H1 (cell line): ENCODE data around the gene PXK. TPM values are rescaled to one million over a fixed set of nuclear protein-coding genes. Genes with fewer than 3 reads are reported as not detected.

Experiments
- CTCF ChIA-PET: fragments of 300-600 bp; sonication (Branson Sonifier 250); formaldehyde crosslinking; loops from one replicate; lab custom pipeline; 2021; ENCODE audit not compliant: partially characterized antibody; lab: Charles Lee
- POLR2A ChIA-PET: fragments of 300-600 bp; sonication (Branson Sonifier 250); formaldehyde crosslinking; loops from one replicate; lab custom pipeline; 2021; ENCODE audit warnings: inconsistent platforms; ENCODE audit not compliant: partially characterized antibody; lab: Charles Lee
- DNase-seq, 2 experiments: peaks; one replicate each; pipeline versions ENCODE4 v3.0.0 to v3.0.0-alpha.2; 2010 to 2022; ENCODE audit warnings: low spot score in 2 of 2, low read depth in 1 of 2, mixed read lengths in 1 of 2
- FAIRE-seq: peaks from 2 replicates; lab custom pipeline; 2011; peaks lifted over from hg19 to GRCh38; lab: Jason Lieb, UNC
- H2AFZ ChIP-seq: 2 replicates; pipeline ENCODE4 v1.8.1; 2012; ENCODE audit warnings: low read length, inconsistent platforms
- H2AK5ac ChIP-seq: 2 replicates; pipeline ENCODE4 v1.6.1; 2013; ENCODE audit warnings: low read depth, low read length
- H2BK120ac ChIP-seq: replicated peaks from 2 replicates; pipeline ENCODE3; 2013; ENCODE audit warnings: low read depth, low read length, inconsistent platforms
- H2BK12ac ChIP-seq: 2 replicates; pipeline ENCODE4 v1.6.1; 2013; ENCODE audit warnings: low read depth, low read length
- H2BK15ac ChIP-seq: 2 replicates; pipeline ENCODE4 v1.6.1; 2013; ENCODE audit warnings: low read length
- H2BK20ac ChIP-seq: 2 replicates; pipeline ENCODE4 v1.6.1; 2013; ENCODE audit warnings: low read length
- H2BK5ac ChIP-seq: 2 replicates; pipeline ENCODE4 v1.6.1; 2013; ENCODE audit warnings: low read depth, low read length
- H3K14ac ChIP-seq: 2 replicates; pipeline ENCODE4 v1.6.1; 2013; ENCODE audit warnings: inconsistent platforms; ENCODE audit not compliant: insufficient read length
- H3K18ac ChIP-seq: 2 replicates; pipeline ENCODE4 v1.6.1; 2013; ENCODE audit warnings: low read length; ENCODE audit errors: extremely low read depth
- H3K23ac ChIP-seq: 2 replicates; pipeline ENCODE4 v1.6.1; 2013; ENCODE audit warnings: inconsistent platforms; ENCODE audit not compliant: insufficient read length
- H3K23me2 ChIP-seq: 2 replicates; pipeline ENCODE4 v1.6.1; 2013; ENCODE audit warnings: low read depth, low read length
- H3K27ac ChIP-seq: 2 replicates; pipeline ENCODE4 v1.6.1; 2011; ENCODE audit warnings: low read depth, low read length, inconsistent platforms
- H3K27me3 ChIP-seq, 4 experiments: replicated peaks in 1 of 4; 1 replicate in 1 of 4; 2 replicates in 3 of 4; pipeline versions ENCODE4 v1.6.1 to v1.8.1; 2011 to 2013; ENCODE audit warnings: low read length in 3 of 4, mild to moderate bottlenecking in 3 of 4, inconsistent platforms in 2 of 4, mixed read lengths in 2 of 4, moderate library complexity in 1 of 4; ENCODE audit not compliant: control insufficient read depth in 3 of 4, insufficient read depth in 3 of 4; ENCODE audit errors: extremely low read depth in 1 of 4
- H3K36me3 ChIP-seq, 4 experiments: 2 replicates each; pipeline versions ENCODE4 v1.6.1 to v1.8.1; 2011 to 2013; ENCODE audit warnings: mild to moderate bottlenecking in 4 of 4, low read length in 3 of 4, moderate library complexity in 2 of 4, control low read depth in 1 of 4, inconsistent platforms in 1 of 4; ENCODE audit not compliant: insufficient read depth in 4 of 4, control insufficient read depth in 2 of 4
- H3K4ac ChIP-seq: replicated peaks from 2 replicates; pipeline ENCODE3; 2013; ENCODE audit warnings: low read length, low read depth, mixed read lengths, inconsistent platforms; ENCODE audit not compliant: insufficient read length
- H3K4me1 ChIP-seq, 4 experiments: replicated peaks in 1 of 4; 1 replicate in 1 of 4; 2 replicates in 3 of 4; pipeline versions ENCODE4 v1.6.1 to v1.8.1; 2011 to 2013; ENCODE audit warnings: low read length in 3 of 4, inconsistent platforms in 2 of 4, mixed read lengths in 1 of 4; ENCODE audit not compliant: insufficient read depth in 4 of 4, control insufficient read depth in 3 of 4
- H3K4me2 ChIP-seq, 2 experiments: 2 replicates each; pipeline versions ENCODE4 v1.6.1 to v1.8.1; 2011 to 2013; ENCODE audit warnings: low read depth in 2 of 2, low read length in 2 of 2, control low read depth in 1 of 2, inconsistent platforms in 1 of 2, mild to moderate bottlenecking in 1 of 2; ENCODE audit not compliant: insufficient read depth in 1 of 2
- H3K4me3 ChIP-seq, 4 experiments: fragments of 200-600, 300-600 bp in 1 of 4; sonication (generic), shearing (Covaris generic), sonication (Bioruptor Twin) in 1 of 4; 2 replicates each; pipeline versions ENCODE4 v1.5.1 to v1.8.1; 2011 to 2016; ENCODE audit warnings: low read length in 4 of 4, low read depth in 3 of 4, control low read depth in 2 of 4, inconsistent platforms in 2 of 4, mild to moderate bottlenecking in 2 of 4, mixed read lengths in 1 of 4, moderate library complexity in 1 of 4; ENCODE audit not compliant: insufficient read depth in 2 of 4; ENCODE audit errors: extremely low read depth in 1 of 4
- H3K56ac ChIP-seq: replicated peaks from 2 replicates; pipeline ENCODE3; 2013; ENCODE audit warnings: low read depth, mild to moderate bottlenecking, mixed read lengths, low read length, inconsistent platforms; ENCODE audit not compliant: insufficient read length
- H3K79me1 ChIP-seq: 2 replicates; pipeline ENCODE4 v1.6.1; 2013; ENCODE audit warnings: low read depth, low read length, control low read depth
- H3K79me2 ChIP-seq, 2 experiments: 2 replicates each; pipeline versions ENCODE4 v1.6.1 to v1.8.1; 2012 to 2013; ENCODE audit warnings: low read length in 2 of 2, mild to moderate bottlenecking in 2 of 2, inconsistent platforms in 1 of 2; ENCODE audit not compliant: insufficient read depth in 2 of 2, control insufficient read depth in 1 of 2
- H3K9ac ChIP-seq, 4 experiments: replicated peaks in 1 of 4; 1 replicate in 1 of 4; 2 replicates in 3 of 4; pipeline versions ENCODE4 v1.6.1 to v1.8.1; 2011 to 2013; ENCODE audit warnings: low read depth in 3 of 4, low read length in 3 of 4, control low read depth in 2 of 4, mild to moderate bottlenecking in 2 of 4, moderate library complexity in 2 of 4, inconsistent platforms in 1 of 4; ENCODE audit errors: extremely low read depth in 1 of 4
- H3K9me3 ChIP-seq, 2 experiments: 2 replicates each; pipeline versions ENCODE4 v1.6.1 to v1.8.1; 2012 to 2013; ENCODE audit warnings: mild to moderate bottlenecking in 2 of 2, moderate library complexity in 2 of 2, control low read depth in 1 of 2, inconsistent platforms in 1 of 2, low read depth in 1 of 2, low read length in 1 of 2, mixed read lengths in 1 of 2; ENCODE audit not compliant: insufficient read depth in 2 of 2
- H4K20me1 ChIP-seq, 2 experiments: replicated peaks in 1 of 2; 2 replicates each; pipeline versions ENCODE3 to v1.8.1; 2011 to 2013; ENCODE audit warnings: inconsistent platforms in 2 of 2, low read length in 2 of 2, mild to moderate bottlenecking in 1 of 2; ENCODE audit not compliant: insufficient read depth in 2 of 2, control insufficient read depth in 1 of 2
- H4K5ac ChIP-seq: 2 replicates; pipeline ENCODE4 v1.6.1; 2013; ENCODE audit warnings: low read length, low read depth, mixed read lengths, inconsistent platforms; ENCODE audit not compliant: insufficient read length
- H4K8ac ChIP-seq: 2 replicates; pipeline ENCODE4 v1.8.0; 2013; ENCODE audit warnings: mild to moderate bottlenecking, moderate library complexity, low read length, inconsistent platforms; ENCODE audit not compliant: insufficient read depth; ENCODE audit errors: extremely low read depth
- H4K91ac ChIP-seq: replicated peaks from 2 replicates; pipeline ENCODE3; 2013; ENCODE audit warnings: low read length, mixed read lengths, inconsistent platforms; ENCODE audit not compliant: insufficient read length
- BCL11A ChIP-seq, 2 experiments: IDR thresholded peaks; one replicate each; pipeline ENCODE4 v1.6.1; 2011; ENCODE audit warnings: low read depth in 2 of 2, low read length in 2 of 2, mild to moderate bottlenecking in 2 of 2
- CBX5 ChIP-seq: fragments of 300-800, 300-1000 bp; sonication (generic); IDR thresholded peaks from 2 replicates; pipeline ENCODE4 v1.7.1; 2016; ENCODE audit warnings: antibody characterized with exemption, low read length, low read depth
- CHD2 ChIP-seq: IDR thresholded peaks from 2 replicates; pipeline ENCODE4 v1.6.1; 2012; ENCODE audit warnings: low read length, improper control_type of control experiment
- KDM4A ChIP-seq: IDR thresholded peaks from one replicate; pipeline ENCODE4 v1.7.1; 2012; ENCODE audit warnings: low read depth, mild to moderate bottlenecking, moderate library complexity, low read length, inconsistent platforms; ENCODE audit not compliant: severe bottlenecking
- RBBP5 ChIP-seq: IDR thresholded peaks from 2 replicates; pipeline ENCODE4 v1.7.1; 2012; ENCODE audit warnings: low read depth, mild to moderate bottlenecking, inconsistent platforms, low read length, moderate library complexity, borderline replicate concordance
- RFX5 ChIP-seq: IDR thresholded peaks from 2 replicates; pipeline ENCODE4 v1.6.1; 2011; ENCODE audit warnings: low read depth, low read length, improper control_type of control experiment, borderline replicate concordance
- WGBS, 2 experiments: shearing (Covaris generic) in 1 of 2; methylation state at CpG; one replicate each; pipeline versions ENCODE4 v1.1.6 to v1.1.7; 2013 to 2015; ENCODE audit warnings: low lambda C conversion rate in 2 of 2, mixed read lengths in 2 of 2, inconsistent platforms in 1 of 2, low coverage in 1 of 2, missing lambda C conversion rate in 1 of 2; ENCODE audit not compliant: insufficient replicate concordance in 2 of 2, insufficient coverage in 1 of 2, insufficient read length in 1 of 2; ENCODE audit errors: extremely low coverage in 1 of 2, missing lambda C conversion rate in 1 of 2; 5-methylcytosine and 5-hydroxymethylcytosine counted together
- polyA plus RNA-seq, 7 experiments: library from polyadenylated mRNA; depleted of rRNA in 3 of 7; stranded (reverse) in 5 of 7; unstranded in 2 of 7; fragments of >200 nt in 5 of 7; fragments of 200-250 nt in 2 of 7; gene quantifications; 1 replicate in 5 of 7; 2 replicates in 1 of 7; 4 replicates in 1 of 7; pipeline versions ENCODE4 v1.2.1 to v1.2.3, GENCODE V29; 2011 to 2013; ENCODE audit warnings: missing spikeins in 2 of 7, mixed read lengths in 2 of 7
- total RNA-seq: library from RNA; stranded (reverse); fragmentation: NEBNext Ultra II Directional; extraction: Animal tissue kit (Norgen Biotek cat#: 25700); gene quantifications from 2 replicates; pipeline ENCODE4 v1.2.1, GENCODE V29; 2021
- TF ChIP-seq, protein P1 (sequence below), 3 experiments: IDR thresholded peaks; 1 replicate in 2 of 3; 2 replicates in 1 of 3; pipeline versions ENCODE4 v1.5.1 to v1.6.1; 2011; ENCODE audit warnings: low read length in 3 of 3, mild to moderate bottlenecking in 3 of 3, inconsistent platforms in 2 of 3, low read depth in 1 of 3, moderate library complexity in 1 of 3; ENCODE audit not compliant: insufficient read depth in 1 of 3; ENCODE audit errors: control extremely low read depth in 1 of 3
- TF ChIP-seq, protein P2 (sequence below): IDR thresholded peaks from 2 replicates; pipeline ENCODE4 v1.6.1; 2011; ENCODE audit warnings: low read depth, mild to moderate bottlenecking, low read length; ENCODE audit not compliant: insufficient read depth

Gene PXK
- total and polyA plus RNA-seq, 2 of the 8 experiments (the other 6 are each of a cell fraction or from before 2014, with no cell fraction given), result 3.5 to 7.1 TPM

DNA sequence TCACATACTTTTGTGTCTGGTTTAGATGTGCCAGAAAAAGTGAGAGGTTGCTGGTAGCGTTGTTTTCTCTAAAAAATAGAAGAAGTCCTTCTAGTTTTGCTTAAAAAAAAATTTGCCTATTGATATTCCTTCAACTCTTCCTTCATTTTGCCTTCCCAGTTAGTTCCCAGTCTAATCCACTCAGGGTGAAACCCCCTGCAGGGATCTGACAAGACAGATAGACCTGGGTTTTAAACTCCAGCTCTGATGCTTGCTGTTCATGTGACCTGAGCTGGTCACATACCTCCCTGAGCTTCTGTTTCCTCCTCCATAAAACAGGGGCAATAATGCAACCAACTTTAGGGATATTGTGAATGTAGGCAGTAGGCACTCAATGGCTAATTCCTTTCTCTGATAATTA lies 140.6 kb downstream of the PXK start:
- no peak for TF ChIP-seq RFX5
- TF ChIP-seq, protein P1, sequence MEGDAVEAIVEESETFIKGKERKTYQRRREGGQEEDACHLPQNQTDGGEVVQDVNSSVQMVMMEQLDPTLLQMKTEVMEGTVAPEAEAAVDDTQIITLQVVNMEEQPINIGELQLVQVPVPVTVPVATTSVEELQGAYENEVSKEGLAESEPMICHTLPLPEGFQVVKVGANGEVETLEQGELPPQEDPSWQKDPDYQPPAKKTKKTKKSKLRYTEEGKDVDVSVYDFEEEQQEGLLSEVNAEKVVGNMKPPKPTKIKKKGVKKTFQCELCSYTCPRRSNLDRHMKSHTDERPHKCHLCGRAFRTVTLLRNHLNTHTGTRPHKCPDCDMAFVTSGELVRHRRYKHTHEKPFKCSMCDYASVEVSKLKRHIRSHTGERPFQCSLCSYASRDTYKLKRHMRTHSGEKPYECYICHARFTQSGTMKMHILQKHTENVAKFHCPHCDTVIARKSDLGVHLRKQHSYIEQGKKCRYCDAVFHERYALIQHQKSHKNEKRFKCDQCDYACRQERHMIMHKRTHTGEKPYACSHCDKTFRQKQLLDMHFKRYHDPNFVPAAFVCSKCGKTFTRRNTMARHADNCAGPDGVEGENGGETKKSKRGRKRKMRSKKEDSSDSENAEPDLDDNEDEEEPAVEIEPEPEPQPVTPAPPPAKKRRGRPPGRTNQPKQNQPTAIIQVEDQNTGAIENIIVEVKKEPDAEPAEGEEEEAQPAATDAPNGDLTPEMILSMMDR (IDR thresholded peaks at IDR 0.05; ENCODE audit: control extremely low read depth in 1 of 3, insufficient read depth in 1 of 3, low read depth in 1 of 3, low read length in 3 of 3), result no peak
- no peak for TF ChIP-seq CHD2
- TF ChIP-seq, protein P2, sequence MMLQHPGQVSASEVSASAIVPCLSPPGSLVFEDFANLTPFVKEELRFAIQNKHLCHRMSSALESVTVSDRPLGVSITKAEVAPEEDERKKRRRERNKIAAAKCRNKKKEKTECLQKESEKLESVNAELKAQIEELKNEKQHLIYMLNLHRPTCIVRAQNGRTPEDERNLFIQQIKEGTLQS, result no peak
- no peak for TF ChIP-seq KDM4A
- no peak for TF ChIP-seq RBBP5
- TF ChIP-seq BCL11A (IDR thresholded peaks at IDR 0.05; ENCODE audit: low read depth in 2 of 2, low read length in 2 of 2), result no peak
- TF ChIP-seq CBX5, result no peak
- 89% methylated on average over 1 of the region's 1 CpG; no CpG with 5 or more reads in 1 of the 2 experiments for WGBS, 2 experiments
- CTCF ChIA-PET, result interaction anchor here (0.6 to 2.0 kb wide), 7 partner anchors 7 to 71 kb away, joined by 3 to 7 read pairs (median 4); no protein-coding TSS in a partner anchor

More for the DNA sequence above, 140.6 kb downstream of the PXK start:
- DNase-seq (no peak), FAIRE-seq (no peak)
- no peak overlapping the region for H2BK120ac ChIP-seq
- peaks cover 0 to 7% (median 4%) of the 10 kb centered on the region in 4 experiments; a peak in 4 of 7 replicates for H3K4me1 ChIP-seq
- H3K23me2 ChIP-seq, result no peaks in the 10 kb centered on the region
- H4K5ac ChIP-seq, result no peak overlapping the region
- no peaks in the 10 kb centered on the region for H3K36me3 ChIP-seq
- H3K56ac ChIP-seq, result no peak overlapping the region
- no peak overlapping the region for H3K14ac ChIP-seq
- H3K9ac ChIP-seq, result no peak overlapping the region
- no peak overlapping the region for H2BK15ac ChIP-seq
- no peaks in the 10 kb centered on the region for H3K27me3 ChIP-seq
- no peak overlapping the region for H3K27ac ChIP-seq
- H4K20me1 ChIP-seq, result no peaks in the 10 kb centered on the region
- no peak overlapping the region for H3K23ac ChIP-seq
- H3K79me2 ChIP-seq, result no peaks in the 10 kb centered on the region
- H3K4ac ChIP-seq, result no peak overlapping the region
- H2AK5ac ChIP-seq, result no peak overlapping the region
- H3K18ac ChIP-seq, result no peak overlapping the region
- no peak overlapping the region for H3K4me2 ChIP-seq
- no peaks in the 10 kb centered on the region for H3K79me1 ChIP-seq
- H4K91ac ChIP-seq, result no peak overlapping the region
- POLR2A ChIA-PET, result interaction anchor here (1.7 kb wide), 1 partner anchor 44 kb away, joined by 3 read pairs; no protein-coding TSS in a partner anchor
- H2BK12ac ChIP-seq, result no peak overlapping the region
- no peak overlapping the region for H2BK20ac ChIP-seq
- no peaks in the 10 kb centered on the region for H3K9me3 ChIP-seq
- H4K8ac ChIP-seq, result no peak overlapping the region
- H3K4me3 ChIP-seq, result no peak overlapping the region
- H2BK5ac ChIP-seq, result no peak overlapping the region
- no peak overlapping the region for H2AFZ ChIP-seq
